Measurements from ENCODE around the gene SSH3. TPM values are rescaled to one million over a fixed set of nuclear protein-coding genes. Genes with fewer than 3 reads are reported as not detected.
A peak's percentile ranks its signal among the peaks of the same experiment; 100 is the strongest.

Gene SSH3
- total RNA-seq, 4 donors from 2014 or later: 55.9 to 128 (median 99.9) TPM

- Histone ChIP-seq H3K27ac (peak overlapping the region; percentile 88 to 99 (median 94)), H3K4me3 (peak overlapping the region in 3 of 4 donors; percentile 74 to 92 (median 91)), H3K36me3 (peaks cover 0 to 57% (median 5%) of the 10 kb centered on the region in 3 donors), H3K4me1 (peaks cover 4 to 48% (median 36%) of the 10 kb centered on the region in 4 donors), H3K9me3 (no peaks in the 10 kb centered on the region), H3K27me3 (no peaks in the 10 kb centered on the region)
- no peak for DNase-seq
- TF ChIP-seq CTCF (IDR thresholded peaks at IDR 0.05) (no peak), POLR2A (IDR thresholded peaks at IDR 0.05) (no peak)
These were observed 15.8 kb upstream of the SSH3 start for GRCh38 chr11:67287355-67288197.

GRCh38 chr11:67288198-67288451 lies 15.2 kb upstream of the SSH3 start:
- no peak for DNase-seq
- no peak for TF ChIP-seq CTCF (IDR thresholded peaks at IDR 0.05)
- peak in 1 of 2 donors; percentile 39 for TF ChIP-seq POLR2A (IDR thresholded peaks at IDR 0.05)
- Histone ChIP-seq H3K4me1 (peaks cover 4 to 48% (median 36%) of the 10 kb centered on the region in 4 donors), H3K27me3 (no peaks in the 10 kb centered on the region), H3K9me3 (no peaks in the 10 kb centered on the region), H3K27ac (peak overlapping the region; percentile 88 to 99 (median 94)), H3K4me3 (peak overlapping the region; percentile 74 to 92 (median 88)), H3K36me3 (peaks cover 0 to 52% (median 2%) of the 10 kb centered on the region in 3 donors)

- peak overlapping the region; percentile 88 to 99 (median 94) for H3K27ac ChIP-seq
- peaks cover 4 to 48% (median 36%) of the 10 kb centered on the region in 4 donors for H3K4me1 ChIP-seq
- H3K27me3 ChIP-seq: no peaks in the 10 kb centered on the region
- peak; percentile 87 to 96 (median 94) for DNase-seq
- H3K4me3 ChIP-seq: peak overlapping the region; percentile 74 to 92 (median 88)
- TF ChIP-seq CTCF (IDR thresholded peaks at IDR 0.05): peak; percentile 57 to 86 (median 60)
- no peak for TF ChIP-seq POLR2A (IDR thresholded peaks at IDR 0.05)
- peaks cover 0 to 47% (median 0%) of the 10 kb centered on the region in 3 donors for H3K36me3 ChIP-seq
- no peaks in the 10 kb centered on the region for H3K9me3 ChIP-seq
These were observed 14.7 kb upstream of the SSH3 start for GRCh38 chr11:67288452-67289225.

GRCh38 chr11:67289226-67289650 lies 14.1 kb upstream of the SSH3 start, which contains the start of gene ANKRD13D:
ANKRD13D (plus strand) TSS chr11:67289303; CDS start chr11:67289461, 158 bp downstream.
- Histone ChIP-seq H3K4me1 (peaks cover 4 to 48% (median 36%) of the 10 kb centered on the region in 4 donors), H3K9me3 (no peaks in the 10 kb centered on the region), H3K27me3 (no peaks in the 10 kb centered on the region), H3K36me3 (peaks cover 0 to 41% (median 0%) of the 10 kb centered on the region in 3 donors), H3K4me3 (peak within 1 kb of the TSS; percentile 74 to 92 (median 88)), H3K27ac (peak within 1 kb of the TSS; percentile 88 to 99 (median 94))
- TF ChIP-seq POLR2A (IDR thresholded peaks at IDR 0.05) (no peak), CTCF (IDR thresholded peaks at IDR 0.05) (no peak)
- DNase-seq: peak; percentile 52 to 73 (median 73)

- peak overlapping the region; percentile 79 to 99 (median 94) for H3K27ac ChIP-seq
- no peak for TF ChIP-seq POLR2A (IDR thresholded peaks at IDR 0.05)
- TF ChIP-seq CTCF (IDR thresholded peaks at IDR 0.05): no peak
- H3K9me3 ChIP-seq: no peaks in the 10 kb centered on the region
- peaks cover 0 to 35% (median 0%) of the 10 kb centered on the region in 3 donors for H3K36me3 ChIP-seq
- peak overlapping the region; percentile 74 to 92 (median 88) for H3K4me3 ChIP-seq
- peaks cover 4 to 48% (median 36%) of the 10 kb centered on the region in 4 donors for H3K4me1 ChIP-seq
- DNase-seq: no peak
- no peaks in the 10 kb centered on the region for H3K27me3 ChIP-seq
These were observed 13.5 kb upstream of the SSH3 start for GRCh38 chr11:67289651-67290479.
